Spleen (tissue), 11 donors: ENCODE measurements around the gene NELFA. TPM values are rescaled to one million over a fixed set of nuclear protein-coding genes. Genes with fewer than 3 reads are reported as not detected.

ENCODE experiments used
- DNase-seq: peaks from one replicate; pipeline ENCODE4 v3.0.0-alpha.2; 2020
- H3K27ac ChIP-seq, 8 donors: fragments of 200-600 bp; sonication (generic) in 7 of 8; 1 replicate in 4 of 8; 2 replicates in 4 of 8; pipeline versions ENCODE4 v1.5.0 to v1.8.0; 2016 to 2021; ENCODE audit warnings: inconsistent platforms in 4 of 8, mild to moderate bottlenecking in 4 of 8, moderate library complexity in 1 of 8
- H3K27me3 ChIP-seq, 7 donors: fragments of 200-600 bp; sonication (generic) in 6 of 7; replicated peaks in 1 of 7; 1 replicate in 4 of 7; 2 replicates in 3 of 7; pipeline versions ENCODE4 v1.5.0 to v1.8.0; 2016 to 2021; ENCODE audit warnings: inconsistent platforms in 3 of 7, mild to moderate bottlenecking in 1 of 7
- H3K36me3 ChIP-seq, 6 donors: fragments of 200-600 bp; sonication (generic) in 5 of 6; 1 replicate in 4 of 6; 2 replicates in 2 of 6; pipeline versions ENCODE4 v1.5.0 to v1.8.0; 2016 to 2021; ENCODE audit warnings: inconsistent platforms in 2 of 6
- H3K4me1 ChIP-seq, 6 donors: fragments of 200-600 bp; sonication (generic) in 5 of 6; 1 replicate in 3 of 6; 2 replicates in 3 of 6; pipeline versions ENCODE4 v1.5.0 to v1.8.0; 2016 to 2021; ENCODE audit warnings: inconsistent platforms in 3 of 6
- H3K4me3 ChIP-seq, 8 donors: fragments of 200-600 bp; sonication (generic) in 7 of 8; 1 replicate in 4 of 8; 2 replicates in 4 of 8; pipeline versions ENCODE4 v1.5.0 to v1.8.0; 2016 to 2021; ENCODE audit warnings: inconsistent platforms in 4 of 8, mild to moderate bottlenecking in 4 of 8, moderate library complexity in 2 of 8
- H3K9me3 ChIP-seq, 8 donors: fragments of 200-600 bp; sonication (generic) in 7 of 8; 1 replicate in 4 of 8; 2 replicates in 4 of 8; pipeline versions ENCODE4 v1.5.0 to v1.8.0; 2016 to 2021; ENCODE audit warnings: inconsistent platforms in 4 of 8
- CTCF ChIP-seq, 11 experiments: fragments of 200-600 bp in 7 of 11; fragments of 450-650 bp in 4 of 11; sonication (generic) in 4 of 11; IDR thresholded peaks in 8 of 11; conservative IDR thresholded peaks in 3 of 11; 1 replicate in 7 of 11; 2 replicates in 4 of 11; pipeline versions ENCODE4 v1.4.0 to v1.8.0; 2016 to 2021; ENCODE audit warnings: antibody characterized with exemption in 11 of 11, inconsistent platforms in 4 of 11, mild to moderate bottlenecking in 1 of 11
- POLR2A ChIP-seq, 3 donors: fragments of 450-650 bp; IDR thresholded peaks; one replicate each; pipeline ENCODE4 v1.5.1; 2017; ENCODE audit warnings: antibody characterized with exemption in 3 of 3, mild to moderate bottlenecking in 1 of 3
- POLR2AphosphoS5 ChIP-seq, 3 donors: sonication (generic); formaldehyde crosslinking; IDR thresholded peaks; one replicate each; pipeline ENCODE4 v1.5.1; 2017; ENCODE audit warnings: antibody characterized with exemption in 3 of 3
- WGBS, 5 donors: extraction: QIAGEN DNeasy Blood & Tissue Kit in 3 of 5; methylation state at CpG; one replicate each; pipeline versions ENCODE4 v1.1.5 to v1.1.7; 2013 to 2018; 5-methylcytosine and 5-hydroxymethylcytosine counted together
- intact Hi-C: fragments of 100-400 bp; cut with DNase I; formaldehyde crosslinking; loops from one replicate; pipeline ENCODE4 v1.15.0; 2023; ENCODE audit warnings: low total_unique reads
- polyA plus RNA-seq, 3 donors: library from polyadenylated mRNA; stranded (reverse); fragments of 200-250 nt; gene quantifications; one replicate each; pipeline ENCODE4 v1.2.1, GENCODE V29; 2013
- total RNA-seq, 7 donors: library from RNA; depleted of rRNA in 3 of 7; stranded (reverse); fragments of >200 nt in 3 of 7; fragmentation: NEBNext Ultra II Directional in 4 of 7; extraction: Animal tissue kit (Norgen Biotek cat#: 25700) in 4 of 7; gene quantifications; one replicate each; pipeline versions ENCODE4 v1.1.0 to v1.2.1, GENCODE V29; 2016 to 2021
- donor health status: healthy with polysubstance abuse.
- donor health status: DM: no; HTN: no; CAD: no; lungs with moderate emphysema.
- donor health status: DM: no; HTN: no; CAD: no.
- donor health status: Bipolar disorder and iron deficiency.
- donor health status: healthy.
- donor health status: DM: no; HTN: no; CAD: no.
- donor health status: DM: yes; HTN: yes; CAD: no.

The NELFA gene
- total and polyA plus RNA-seq, 10 donors, result 19.9 to 36.6 (median 26.5) TPM

DNA sequence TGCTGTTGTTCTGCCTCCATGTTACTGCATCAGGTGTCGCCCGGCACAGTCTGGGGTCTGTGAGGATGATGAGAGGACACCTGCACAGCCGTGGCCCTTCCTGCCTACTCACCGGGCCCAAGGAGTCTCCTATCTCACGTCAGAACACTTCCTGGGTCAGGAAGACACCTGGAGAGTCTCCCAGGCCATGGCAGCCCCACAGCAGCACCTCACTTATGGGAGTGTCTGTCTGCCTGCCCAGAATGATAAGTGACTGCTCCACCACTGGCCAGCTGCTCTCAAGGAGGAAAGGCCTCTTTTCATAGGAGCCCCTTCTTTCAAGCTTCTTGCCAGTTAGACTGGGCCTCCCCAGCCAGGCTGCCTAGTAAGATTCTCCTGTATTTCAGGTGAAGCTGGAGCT lies 56.1 kb downstream of the NELFA start:
- Histone ChIP-seq H3K27me3 (no peaks in the 10 kb centered on the region), H3K4me1 (no peaks in the 10 kb centered on the region), H3K36me3 (peaks cover 0 to 100% (median 44%) of the 10 kb centered on the region in 6 donors), H3K9me3 (no peaks in the 10 kb centered on the region), H3K27ac (no peak overlapping the region), H3K4me3 (no peak overlapping the region)
- DNase-seq, result no peak
- intact Hi-C loops, result no loop called here
- 79 to 100% (median 94%) methylated on average over 2 to 5 of the region's 5 CpGs for WGBS, 5 donors
- no peak for TF ChIP-seq POLR2AphosphoS5 (IDR thresholded peaks at IDR 0.05)
- no peak for TF ChIP-seq CTCF (IDR thresholded peaks at IDR 0.05 in 8 of 11, conservative IDR thresholded peaks at IDR 0.05 in 3 of 11)
- TF ChIP-seq POLR2A (IDR thresholded peaks at IDR 0.05), result no peak

DNA sequence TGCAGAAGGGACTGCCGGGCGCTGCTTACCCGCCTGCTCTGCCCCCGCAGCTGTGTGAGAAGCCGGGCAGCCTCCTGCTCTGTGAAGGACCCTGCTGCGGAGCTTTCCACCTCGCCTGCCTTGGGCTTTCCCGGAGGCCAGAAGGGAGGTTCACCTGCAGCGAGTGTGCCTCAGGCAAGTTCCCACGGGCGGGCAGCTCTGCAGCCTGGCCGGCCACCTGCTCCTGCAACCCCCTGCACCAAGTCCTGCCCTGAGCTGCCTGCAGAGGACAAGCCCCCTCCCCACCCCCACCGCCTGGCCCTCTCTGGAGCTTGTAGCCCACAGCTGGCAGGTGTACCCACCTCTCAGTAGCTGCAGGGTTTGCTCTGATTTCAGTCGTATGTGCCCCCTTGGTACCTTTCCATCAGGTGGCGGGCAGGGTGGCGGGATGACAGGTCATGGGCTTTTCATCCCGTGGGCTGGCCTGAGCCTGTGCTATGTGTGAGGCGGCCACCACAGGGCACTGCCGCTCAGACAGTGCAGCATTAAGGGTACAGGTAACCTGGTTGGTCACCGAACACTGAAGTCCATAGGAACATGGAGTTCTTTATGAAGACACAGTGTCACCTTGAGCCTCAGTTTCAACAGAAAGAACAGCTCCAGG lies 56.6 kb downstream of the NELFA start:
- no peaks in the 10 kb centered on the region for H3K27me3 ChIP-seq
- no peak for DNase-seq
- H3K36me3 ChIP-seq, result peaks cover 0 to 97% (median 42%) of the 10 kb centered on the region in 6 donors
- H3K4me3 ChIP-seq, result no peak overlapping the region
- H3K4me1 ChIP-seq, result no peaks in the 10 kb centered on the region
- intact Hi-C loops, result no loop called here
- 96 to 97% (median 97%) methylated on average over 11 to 20 of the region's 20 CpGs for WGBS, 5 donors
- no peak for TF ChIP-seq POLR2A (IDR thresholded peaks at IDR 0.05)
- H3K27ac ChIP-seq, result no peak overlapping the region
- no peaks in the 10 kb centered on the region for H3K9me3 ChIP-seq

DNA sequence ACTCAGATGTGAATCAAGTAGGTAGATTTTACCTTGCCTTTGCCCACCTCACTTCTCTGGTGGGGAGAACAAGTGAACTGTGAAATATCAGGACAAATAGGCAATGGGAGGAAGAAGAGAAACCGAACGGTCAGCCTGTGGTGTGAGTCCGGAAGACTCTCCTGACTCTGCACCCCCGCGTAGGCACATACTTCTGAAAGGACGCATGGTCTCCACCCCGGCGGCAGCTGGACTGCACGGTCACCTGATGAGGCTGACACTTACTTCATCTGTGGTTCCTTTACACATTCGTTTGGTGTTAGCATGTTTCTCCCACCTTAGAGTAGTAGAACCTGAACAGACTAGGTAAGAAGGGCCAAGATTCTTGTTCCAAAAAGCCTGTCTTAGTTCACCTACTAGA lies 58.4 kb downstream of the NELFA start:
- no peak for TF ChIP-seq CTCF (IDR thresholded peaks at IDR 0.05 in 8 of 11, conservative IDR thresholded peaks at IDR 0.05 in 3 of 11)
- no peak for TF ChIP-seq POLR2A (IDR thresholded peaks at IDR 0.05)
- no peak for TF ChIP-seq POLR2AphosphoS5 (IDR thresholded peaks at IDR 0.05)
- no peak overlapping the region for H3K27ac ChIP-seq
- no peaks in the 10 kb centered on the region for H3K9me3 ChIP-seq
- H3K27me3 ChIP-seq, result no peaks in the 10 kb centered on the region
- intact Hi-C loops, result no loop called here
- no peak for DNase-seq
- H3K36me3 ChIP-seq, result peaks cover 0 to 96% (median 31%) of the 10 kb centered on the region in 6 donors
- H3K4me3 ChIP-seq, result no peak overlapping the region
- no peaks in the 10 kb centered on the region for H3K4me1 ChIP-seq
- WGBS, 5 donors, result 85 to 92% (median 89%) methylated on average over 10 of the region's 10 CpGs

GRCh38 chr4:1948892-1949436 lies 59.8 kb downstream of the NELFA start:
- H3K9me3 ChIP-seq, result no peaks in the 10 kb centered on the region
- no peak for TF ChIP-seq CTCF (IDR thresholded peaks at IDR 0.05 in 8 of 11, conservative IDR thresholded peaks at IDR 0.05 in 3 of 11)
- TF ChIP-seq POLR2A (IDR thresholded peaks at IDR 0.05), result no peak
- no peak for TF ChIP-seq POLR2AphosphoS5 (IDR thresholded peaks at IDR 0.05)
- no peaks in the 10 kb centered on the region for H3K27me3 ChIP-seq
- DNase-seq, result no peak
- WGBS, 5 donors, result 83 to 94% (median 89%) methylated on average over 8 of the region's 8 CpGs
- no peaks in the 10 kb centered on the region for H3K4me1 ChIP-seq
- H3K36me3 ChIP-seq, result peaks cover 0 to 96% (median 23%) of the 10 kb centered on the region in 6 donors
- no peak overlapping the region for H3K4me3 ChIP-seq
- H3K27ac ChIP-seq, result no peak overlapping the region
- intact Hi-C loops, result no loop called here
